ENCODE results near the gene ZNF578.
"Not testable (repeated sequence)": the region's sequence is repeated elsewhere in the genome, so short reads cannot be mapped to it uniquely, and the experiment has no call there.

The ZNF578 gene

GRCh38 chr19:52518646-52519045 is 65.3 kb downstream of the ZNF578 start:
- FAIRE-seq, result no peak

- FAIRE-seq, result not testable (repeated sequence)
Measured at GRCh38 chr19:52519175-52519574, 65.8 kb downstream of the ZNF578 start.

GRCh38 chr19:52520013-52520412 is 66.7 kb downstream of the ZNF578 start:
- FAIRE-seq, result no peak

GRCh38 chr19:52522551-52522950 is 69.2 kb downstream of the ZNF578 start:
- FAIRE-seq, result no peak

GRCh38 chr19:52524086-52524485 is 70.7 kb downstream of the ZNF578 start:
- no peak for FAIRE-seq

GRCh38 chr19:52527134-52527955 is 74.0 kb downstream of the ZNF578 start, which contains the start of gene ZNF808:
Gene ZNF808, plus strand, starts transcription at chr19:52527668. Its CDS starts 15,617 bp downstream, at chr19:52543285.
- no peak for FAIRE-seq

- no peak for FAIRE-seq
Measured at GRCh38 chr19:52527956-52528351, 74.6 kb downstream of the ZNF578 start.

GRCh38 chr19:52532480-52532879 is 79.1 kb downstream of the ZNF578 start:
- no peak for FAIRE-seq

- no peak for FAIRE-seq
Measured at GRCh38 chr19:52533901-52534300, 80.5 kb downstream of the ZNF578 start.

- not testable (repeated sequence) for FAIRE-seq
Measured at GRCh38 chr19:52535385-52535770, 82.0 kb downstream of the ZNF578 start.

GRCh38 chr19:52535771-52536447 is 82.6 kb downstream of the ZNF578 start:
- no peak for FAIRE-seq

GRCh38 chr19:52536448-52536800 is 83.1 kb downstream of the ZNF578 start:
- no peak for FAIRE-seq

GRCh38 chr19:52538815-52539214 is 85.5 kb downstream of the ZNF578 start:
- not testable (repeated sequence) for FAIRE-seq

- FAIRE-seq, result not testable (repeated sequence)
Measured at GRCh38 chr19:52541176-52541575, 87.8 kb downstream of the ZNF578 start.

GRCh38 chr19:52541608-52542007 is 88.3 kb downstream of the ZNF578 start:
- no peak for FAIRE-seq

GRCh38 chr19:52542541-52542940 is 89.2 kb downstream of the ZNF578 start:
- FAIRE-seq, result not testable (repeated sequence)

- no peak for FAIRE-seq
Measured at GRCh38 chr19:52542984-52543664, 89.8 kb downstream of the ZNF578 start.

- FAIRE-seq, result no peak
Measured at GRCh38 chr19:52554216-52554971, 101.0 kb downstream of the ZNF578 start.

GRCh38 chr19:52557231-52557995 is 104.1 kb downstream of the ZNF578 start:
- no peak for FAIRE-seq

- FAIRE-seq, result not testable (repeated sequence)
Measured at GRCh38 chr19:52558732-52559445, 105.5 kb downstream of the ZNF578 start.

GRCh38 chr19:52561611-52562010 is 108.3 kb downstream of the ZNF578 start:
- not testable (repeated sequence) for FAIRE-seq

Measured in G401.6 (cell line).